NCI-H510A (cell line): ENCODE data around the gene C5orf24.
"Not testable (repeated sequence)": the region's sequence is repeated elsewhere in the genome, so short reads cannot be mapped to it uniquely, and the experiment has no call there.

Source experiments
- DNase-seq: peaks from one replicate; lab custom pipeline; 2025; lab: John Stamatoyannopoulos, UW

The C5orf24 gene

GRCh38 chr5:134845852-134846640 lies at the start of gene C5orf24:
TSS of gene C5orf24 (plus strand) at chr5:134845968. CDS start at chr5:134854901, 8,933 bp downstream.
- DNase-seq = peak; percentile 86

DNA sequence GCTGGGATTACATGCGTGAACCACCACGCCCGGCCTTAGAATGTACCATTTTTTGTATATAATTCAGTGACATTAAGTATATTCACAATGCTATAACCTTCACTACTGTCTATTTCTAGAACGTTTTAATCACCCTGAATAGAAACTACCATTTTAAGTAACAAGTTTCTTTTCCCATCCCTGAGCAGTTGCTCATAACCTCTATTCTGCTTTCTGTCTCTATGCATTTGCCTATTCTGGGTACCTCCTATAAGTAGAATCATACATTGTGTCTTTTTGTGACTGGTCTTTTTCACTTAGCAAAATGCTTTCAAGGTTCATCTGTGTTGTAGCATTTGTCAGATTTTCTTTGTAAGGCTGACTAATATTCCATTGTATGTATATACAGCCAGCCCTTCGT lies 47.3 kb upstream of the C5orf24 start:
- DNase-seq = no peak

DNA sequence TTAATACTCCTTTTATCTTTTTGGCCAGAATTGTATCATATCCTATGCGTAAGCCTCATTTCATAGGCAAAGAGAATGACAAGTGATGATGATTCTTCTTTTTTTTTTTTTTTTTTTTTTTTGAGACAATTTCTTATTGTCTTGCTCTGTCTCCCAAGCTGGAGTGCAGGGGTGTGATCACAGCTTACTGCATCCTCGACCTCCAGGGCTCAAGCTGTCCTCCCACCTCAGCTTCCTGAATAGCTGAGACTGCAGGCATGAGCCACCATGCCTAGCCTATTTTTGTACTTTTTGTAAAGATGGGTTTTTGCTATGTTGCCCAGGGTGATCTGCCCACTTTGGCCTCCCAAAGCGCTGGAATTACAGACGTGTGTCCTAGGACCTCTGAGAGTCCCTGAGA lies 41.9 kb upstream of the C5orf24 start:
- DNase-seq = no peak

DNA sequence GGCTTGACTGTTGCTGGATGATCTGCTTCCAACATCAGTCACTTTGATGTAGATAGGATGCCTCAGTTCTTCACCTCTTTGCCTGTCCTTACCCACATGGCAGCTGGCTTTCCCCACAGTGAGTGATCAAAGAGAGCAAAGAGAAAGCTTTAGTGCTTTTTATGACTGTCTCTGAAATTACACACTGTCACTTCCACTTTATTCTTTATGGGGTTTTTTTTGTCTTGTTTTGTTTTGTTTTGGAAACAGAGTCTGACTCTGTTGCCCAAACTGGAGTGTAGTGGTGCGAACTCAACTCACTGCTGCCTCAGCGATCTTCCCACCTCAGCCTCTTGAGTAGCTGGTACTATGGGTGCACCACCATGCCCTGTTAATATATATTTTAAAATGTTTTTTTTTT lies 32.4 kb upstream of the C5orf24 start:
- no peak for DNase-seq

GRCh38 chr5:134813827-134814226 lies 31.9 kb upstream of the C5orf24 start:
- no peak for DNase-seq

GRCh38 chr5:134817006-134817405 lies 28.8 kb upstream of the C5orf24 start:
- DNase-seq = no peak

DNA sequence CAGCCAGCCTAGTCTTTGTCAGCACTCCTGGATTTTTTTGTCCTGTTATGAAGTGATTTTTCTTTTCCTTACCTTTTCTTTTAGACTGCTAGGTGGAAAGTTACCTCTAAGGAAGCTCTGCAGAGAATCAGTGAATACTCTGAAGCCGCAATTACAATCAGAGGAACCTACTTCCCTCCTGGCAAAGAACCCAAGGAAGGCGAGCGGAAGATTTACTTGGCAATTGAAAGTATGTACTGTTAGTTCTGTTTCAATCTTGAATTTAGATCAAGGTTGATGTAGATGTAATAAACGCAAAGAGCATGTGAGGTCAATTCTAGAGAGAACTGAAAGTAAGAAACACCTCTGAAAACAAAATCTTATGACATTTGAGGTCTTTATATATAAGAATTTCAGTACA lies 27.0 kb upstream of the C5orf24 start:
- no peak for DNase-seq

DNA sequence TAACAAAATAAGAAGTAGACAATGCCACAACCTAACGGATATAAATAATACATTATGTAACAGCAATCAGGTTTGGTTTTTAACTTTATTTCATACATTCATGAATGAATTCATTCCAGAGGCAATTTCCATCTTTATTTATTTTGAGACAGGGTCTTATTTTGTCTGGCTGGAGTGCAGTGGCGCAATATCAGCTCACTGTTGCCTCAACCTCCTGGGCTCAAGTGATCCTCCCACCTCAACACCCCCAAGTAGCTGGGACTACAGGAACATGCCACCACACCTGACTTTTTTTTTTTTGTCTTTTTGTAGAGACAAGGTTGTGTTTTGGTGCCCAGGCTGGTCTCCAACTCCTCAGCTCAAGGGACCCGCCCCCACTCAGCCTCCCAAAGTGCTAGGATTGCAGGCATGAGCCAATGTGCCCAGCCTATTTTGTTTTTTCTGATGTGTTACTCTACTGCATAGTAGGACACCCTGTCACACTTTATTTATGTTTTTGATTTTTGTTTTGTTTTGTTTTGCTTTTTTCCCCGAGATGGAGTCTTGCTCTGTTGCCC lies 26.3 kb upstream of the C5orf24 start:
- no peak for DNase-seq

GRCh38 chr5:134821841-134822240 lies 23.9 kb upstream of the C5orf24 start:
- DNase-seq = no peak

GRCh38 chr5:134824681-134825080 lies 21.1 kb upstream of the C5orf24 start:
- no peak for DNase-seq

DNA sequence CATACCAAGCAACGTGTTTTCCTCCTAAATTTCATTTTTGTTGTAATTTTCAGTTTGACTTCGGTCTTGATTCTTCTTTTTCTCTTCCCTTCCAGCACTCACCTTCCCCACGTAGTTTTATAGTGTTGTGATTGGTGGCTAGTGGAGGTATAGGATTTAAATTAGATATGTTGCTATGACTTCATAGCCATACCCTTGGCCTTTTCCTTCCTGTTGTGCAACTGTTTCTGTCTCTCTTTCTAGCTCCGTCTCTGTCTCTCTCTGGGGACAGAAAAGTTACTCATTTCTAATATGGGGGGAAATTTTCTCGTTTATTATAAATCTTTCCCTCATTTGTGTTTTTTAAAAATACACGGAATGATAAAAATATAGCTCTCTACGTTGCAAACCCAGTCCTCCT lies 20.6 kb upstream of the C5orf24 start:
- no peak for DNase-seq

- DNase-seq = no peak
Measured at GRCh38 chr5:134833340-134834032, 12.3 kb upstream of the C5orf24 start.

DNA sequence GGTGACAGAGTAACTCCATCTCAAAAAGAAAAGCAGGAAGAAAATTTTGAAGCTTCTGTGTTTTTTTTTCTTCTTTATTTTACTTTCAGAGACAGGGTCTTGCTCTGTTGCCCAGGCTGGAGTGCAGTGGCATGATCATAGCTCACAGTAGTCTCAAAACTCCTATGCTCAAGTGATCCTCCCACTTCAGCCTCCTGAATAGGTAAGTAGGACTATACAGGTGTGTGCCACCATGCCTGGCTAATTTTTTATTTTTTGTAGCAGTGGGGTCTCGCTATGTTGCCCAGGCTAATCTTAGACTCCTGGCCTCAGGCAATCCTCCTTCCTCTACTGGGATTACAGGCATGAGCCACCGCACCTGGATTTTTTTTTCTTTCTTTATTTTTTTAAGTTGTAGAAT lies 10.1 kb upstream of the C5orf24 start:
- DNase-seq = no peak

DNA sequence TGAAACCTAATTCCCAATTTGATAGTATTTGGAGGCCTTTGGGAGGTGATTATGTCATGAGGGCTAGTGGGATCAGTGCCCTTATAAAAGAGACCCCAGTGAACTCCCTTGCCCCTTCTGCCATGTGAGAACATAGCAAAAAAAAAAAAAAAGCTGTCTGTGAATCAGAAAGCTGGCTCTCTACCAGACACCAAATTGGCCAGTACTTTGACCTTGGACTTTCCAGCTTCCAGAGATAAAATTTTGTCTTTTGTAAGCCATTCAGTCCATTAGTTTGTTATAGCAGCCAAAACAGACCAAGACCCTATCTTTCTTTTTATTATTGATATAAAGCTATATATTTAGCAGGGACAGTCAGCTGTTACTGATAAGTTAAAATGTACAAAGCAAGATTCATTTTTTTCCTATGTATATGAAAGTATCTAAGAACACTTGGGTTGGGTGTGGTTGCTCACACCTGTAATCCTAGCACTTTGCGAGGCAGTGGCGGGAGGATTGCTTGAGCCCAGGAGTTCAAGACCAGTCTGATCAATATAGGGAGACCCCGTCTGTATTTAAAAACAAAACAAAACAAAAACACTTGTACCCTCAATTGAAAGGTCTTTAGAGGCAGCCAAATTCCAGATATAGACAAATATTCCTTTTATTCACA lies 8.1 kb upstream of the C5orf24 start:
- no peak for DNase-seq

DNA sequence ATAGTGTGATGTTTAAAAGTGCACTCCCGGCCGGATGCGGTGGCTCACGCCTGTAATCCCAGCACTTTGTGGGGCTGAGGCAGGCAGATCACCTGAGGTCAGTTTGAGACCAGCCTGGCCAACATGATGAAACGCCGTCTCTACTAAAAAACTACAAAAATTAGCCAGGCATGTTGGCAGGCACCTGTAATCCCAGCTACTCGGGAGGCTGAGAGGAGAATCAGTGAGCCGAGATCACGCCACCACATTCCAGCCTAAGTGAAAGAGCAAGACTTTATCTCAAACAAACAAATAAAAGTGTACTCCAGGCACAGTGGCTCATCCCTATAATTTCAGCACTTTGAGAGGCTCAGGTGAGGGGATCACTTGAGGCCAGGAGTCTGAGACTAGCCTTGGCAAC lies 7.4 kb upstream of the C5orf24 start:
- DNase-seq = not testable (repeated sequence)

- DNase-seq = no peak
Measured at GRCh38 chr5:134840811-134841210, 5.0 kb upstream of the C5orf24 start.

DNA sequence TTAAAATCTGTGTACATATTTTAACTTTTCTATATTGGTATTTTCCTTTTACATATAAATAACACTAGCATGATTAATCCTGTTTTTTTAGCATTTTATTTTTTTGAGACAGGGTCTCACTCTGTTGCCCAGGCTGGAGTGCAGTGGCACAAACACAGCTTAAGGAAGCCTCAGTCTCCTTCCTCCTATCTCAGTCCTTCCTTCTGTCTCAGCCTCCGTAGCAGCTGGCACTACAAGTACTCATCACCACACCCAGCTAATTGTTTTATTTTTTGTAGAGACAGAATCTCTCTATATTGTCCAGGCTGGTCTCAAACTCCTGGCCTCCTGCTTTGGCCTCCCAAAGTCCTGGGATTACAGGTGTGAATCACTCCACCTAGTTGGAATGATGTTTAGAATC lies 1.5 kb upstream of the C5orf24 start:
- no peak for DNase-seq

DNA sequence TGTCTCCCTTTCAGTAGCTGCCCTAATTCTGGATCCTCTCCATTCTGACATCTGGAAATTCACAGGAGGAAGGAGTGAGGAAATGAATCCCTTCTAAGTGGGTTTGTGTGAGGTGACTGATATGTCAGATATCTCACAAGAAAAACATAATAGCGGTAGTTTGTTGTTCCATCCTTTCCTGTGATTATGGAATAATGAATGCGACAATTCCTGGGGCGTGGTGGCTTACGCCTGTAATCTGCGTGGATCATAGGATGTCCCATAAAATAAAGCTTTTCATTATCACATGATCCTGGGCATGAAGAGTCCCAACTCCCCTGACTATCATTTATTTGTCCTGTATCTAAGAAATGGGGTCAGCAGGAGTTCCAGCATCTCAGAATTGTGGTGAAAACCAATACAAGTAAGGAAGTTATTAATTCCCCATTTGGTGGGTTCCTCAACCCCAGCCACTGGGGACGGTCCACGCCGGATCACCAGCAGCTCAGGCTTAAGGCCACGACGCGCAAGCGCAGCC lies 375 bp upstream of the C5orf24 start:
- no peak for DNase-seq

- DNase-seq = no peak
Measured at GRCh38 chr5:134846641-134846960, 833 bp downstream of the C5orf24 start.

DNA sequence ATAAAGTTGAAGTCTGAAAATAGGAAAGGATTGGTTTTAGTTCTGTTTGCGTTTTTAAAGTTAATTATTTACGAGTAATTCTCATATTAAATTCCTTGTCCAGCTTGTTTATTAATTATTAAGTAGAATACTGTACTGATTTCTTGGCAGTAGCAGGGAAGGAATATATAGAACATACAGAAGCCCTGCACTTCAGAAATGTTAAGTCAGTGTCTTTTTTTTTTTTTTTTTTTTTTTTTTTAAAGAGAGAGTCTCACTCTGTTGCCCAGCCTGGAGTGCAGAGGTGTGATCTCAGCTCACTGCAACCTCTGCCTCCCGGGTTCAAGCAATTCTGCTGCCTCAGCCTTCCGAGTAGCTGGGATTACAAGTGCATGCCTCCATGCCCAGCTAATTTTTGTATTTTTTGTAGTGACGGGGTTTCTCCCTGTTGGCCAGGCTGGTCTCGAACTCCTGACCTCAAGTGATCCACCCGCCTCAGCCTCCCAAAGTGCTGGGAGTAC lies 3.7 kb downstream of the C5orf24 start:
- not testable (repeated sequence) for DNase-seq

DNA sequence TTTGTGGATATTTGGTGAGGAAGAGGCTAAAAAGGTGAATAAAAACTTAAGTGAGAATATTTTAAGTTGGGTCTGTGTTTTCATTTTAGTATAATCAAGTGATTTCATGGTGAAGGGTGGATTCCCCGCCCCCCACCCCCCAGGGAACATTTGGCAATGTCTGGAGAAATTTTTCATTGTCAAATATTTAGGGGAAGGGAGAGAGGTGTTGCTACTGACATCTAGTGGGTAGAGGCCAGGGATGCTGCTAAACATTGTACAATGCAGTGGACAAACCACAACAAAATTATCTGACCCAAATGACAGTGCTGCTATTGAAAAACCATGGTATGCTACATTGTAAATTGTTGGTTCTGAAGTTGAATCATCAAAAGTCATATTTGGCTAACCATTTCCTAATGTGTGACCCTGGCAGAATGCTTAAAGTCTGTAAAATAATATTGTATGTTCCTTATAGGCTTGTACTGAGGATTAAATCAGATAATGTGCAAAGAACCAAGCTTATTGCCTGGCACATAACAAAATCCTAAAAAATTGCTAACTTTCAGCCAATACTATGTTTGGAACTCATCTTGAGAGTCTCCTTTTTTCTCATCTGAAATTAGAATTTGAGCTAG lies 5.6 kb downstream of the C5orf24 start:
- no peak for DNase-seq

DNA sequence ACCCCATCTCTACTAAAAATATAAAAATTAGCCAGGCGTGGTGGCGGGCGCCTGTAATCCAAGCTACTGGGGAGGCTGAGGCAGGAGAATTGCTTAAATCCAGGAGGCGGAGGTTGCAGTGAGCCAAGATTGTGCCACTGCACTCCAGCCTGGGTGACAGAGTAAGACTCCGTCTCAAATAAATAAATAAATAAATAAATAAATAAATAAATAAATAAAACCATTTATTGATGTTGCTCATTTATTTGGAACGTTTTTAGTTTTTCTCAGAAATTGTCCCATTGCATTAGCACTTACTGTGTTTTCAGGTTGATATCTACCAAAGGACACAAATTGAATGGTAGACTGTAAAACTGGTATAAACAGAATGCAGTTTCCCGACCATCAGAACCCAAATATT lies 10.7 kb downstream of the C5orf24 start:
- DNase-seq = not testable (repeated sequence)
